Suppressor macrophage (primary cell): Measurements from ENCODE around the gene RIBC2.
"Not testable (repeated sequence)": the region's sequence is repeated elsewhere in the genome, so short reads cannot be mapped to it uniquely, and the experiment has no call there.

Experiments used
- DNase-seq, 4 experiments: peaks; one replicate each; pipeline ENCODE4 v3.0.0-alpha.2; 2020 to 2022

RIBC2 gene

DNA sequence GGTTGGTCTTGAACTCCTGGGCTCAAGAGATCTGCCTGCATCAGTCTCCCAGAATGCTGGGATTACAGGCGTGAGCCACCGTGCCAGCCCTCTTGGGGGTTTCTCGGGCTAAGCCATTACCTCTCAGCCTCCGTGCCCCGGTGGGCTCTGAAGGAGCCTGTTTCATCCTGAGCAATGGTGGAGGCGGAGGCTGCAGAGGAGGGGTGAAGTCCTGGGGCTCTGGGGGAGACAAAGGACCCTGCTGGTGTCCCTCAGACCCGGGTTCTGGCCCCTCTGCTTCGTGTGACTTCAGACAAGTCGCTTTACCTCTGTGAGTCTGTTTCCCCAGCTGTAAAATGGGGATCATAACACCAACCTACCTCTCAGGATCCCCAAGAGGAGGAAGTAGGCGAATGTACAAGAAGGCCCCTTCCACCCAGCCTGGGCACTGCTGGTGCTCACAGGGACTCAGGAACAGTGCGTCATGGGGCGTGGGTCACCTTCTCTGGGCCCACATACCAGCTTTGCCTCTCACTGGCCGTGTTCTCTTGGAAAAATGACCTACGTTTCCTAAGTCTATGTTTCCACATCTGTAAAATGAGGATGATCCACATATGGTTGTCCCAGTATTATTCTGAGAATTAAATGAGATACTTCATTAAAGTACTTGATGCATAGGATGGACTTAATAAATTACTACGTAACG is 36.8 kb downstream of the RIBC2 start:
- DNase-seq, result no peak

DNA sequence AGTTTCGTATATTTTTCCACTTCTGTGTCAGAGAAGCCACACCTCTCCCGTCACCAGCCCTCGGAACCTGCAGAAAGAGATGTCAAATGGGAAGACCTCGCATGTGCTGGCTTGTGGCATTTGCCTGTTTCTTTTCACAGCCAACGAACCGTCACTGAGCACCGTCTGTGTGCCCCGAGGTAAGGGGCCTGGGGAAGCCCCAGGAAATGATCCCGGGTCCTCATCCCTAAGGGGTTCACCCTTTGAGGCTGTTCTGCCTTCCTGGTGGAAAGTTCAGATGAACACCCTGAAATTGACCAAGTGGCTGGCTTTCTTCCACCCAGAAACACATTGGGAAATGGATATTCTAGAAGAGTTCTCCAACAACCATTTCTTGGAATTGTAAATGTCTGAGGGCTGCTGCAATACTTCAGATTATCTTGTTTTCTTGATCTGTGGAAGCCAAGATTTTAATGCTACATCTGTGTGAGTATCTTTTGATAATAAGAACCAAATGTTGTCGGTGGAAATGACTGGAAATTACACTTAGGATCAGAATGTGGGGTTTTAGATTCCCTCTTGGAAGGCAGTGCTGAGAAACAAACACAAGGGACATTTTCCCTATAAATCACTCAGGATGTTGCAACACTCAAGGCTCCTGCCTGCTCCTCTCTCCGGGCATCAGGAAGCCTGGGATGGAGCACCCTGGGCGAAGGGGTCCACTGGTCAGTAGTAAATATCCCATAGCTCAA is 37.6 kb downstream of the RIBC2 start:
- DNase-seq, result no peak

DNA sequence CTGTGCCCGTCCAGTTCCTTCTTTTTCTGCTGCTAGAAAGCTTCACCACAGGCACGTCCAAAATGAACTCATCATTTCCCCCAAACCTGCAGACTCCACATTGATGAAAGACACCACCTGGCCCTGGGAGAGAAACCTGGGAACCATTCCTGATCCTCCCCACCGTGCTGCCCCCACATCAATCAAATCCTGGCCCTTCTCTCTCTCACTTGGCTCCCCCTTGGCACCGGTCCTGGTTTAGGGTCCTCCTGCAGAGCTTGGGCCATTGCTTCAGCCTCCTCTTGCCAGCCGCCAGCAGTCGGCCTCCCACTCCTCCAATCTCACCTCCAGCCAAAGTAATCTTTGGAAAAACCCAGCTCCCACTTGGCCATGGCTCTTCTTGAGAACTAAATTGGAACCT is 38.5 kb downstream of the RIBC2 start:
- no peak for DNase-seq

DNA sequence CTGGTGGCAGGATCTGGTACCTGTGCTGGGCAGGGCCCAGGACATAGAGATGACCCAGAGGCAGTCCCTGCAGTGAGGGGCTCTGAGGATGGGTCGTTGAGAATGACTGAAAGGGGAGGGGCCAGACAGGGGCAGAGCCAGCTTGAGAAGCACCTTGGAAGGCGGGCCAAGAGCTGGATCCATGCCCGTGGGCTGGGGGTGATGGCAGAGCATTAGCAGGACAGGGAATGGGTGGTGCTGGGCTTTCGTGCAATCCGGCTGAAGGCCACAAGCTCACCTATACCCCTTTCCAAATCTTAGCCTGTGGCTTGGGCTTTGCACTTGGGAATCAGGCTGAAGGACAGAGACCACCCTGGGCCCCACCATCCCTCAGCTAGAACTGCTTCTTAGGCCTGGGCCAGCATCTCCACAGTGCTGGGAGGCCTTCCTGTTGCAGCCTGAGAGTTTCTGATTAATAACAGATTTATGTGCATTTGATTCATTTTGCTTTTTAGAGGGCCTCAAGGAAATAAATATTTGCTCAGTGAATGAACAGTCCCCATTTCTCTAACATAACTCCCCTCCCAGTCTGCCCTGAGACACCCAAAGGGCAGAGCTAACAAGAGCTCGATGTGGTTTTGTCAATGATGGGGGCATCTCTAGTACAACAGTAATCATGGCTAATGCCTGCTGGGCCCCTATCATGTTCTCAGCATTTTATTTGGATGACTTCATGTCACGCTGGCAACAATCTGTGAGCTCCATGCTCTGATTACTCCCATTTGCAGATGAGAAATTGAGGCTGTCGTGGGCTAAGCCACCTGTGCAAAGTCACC is 39.3 kb downstream of the RIBC2 start:
- DNase-seq, result no peak

DNA sequence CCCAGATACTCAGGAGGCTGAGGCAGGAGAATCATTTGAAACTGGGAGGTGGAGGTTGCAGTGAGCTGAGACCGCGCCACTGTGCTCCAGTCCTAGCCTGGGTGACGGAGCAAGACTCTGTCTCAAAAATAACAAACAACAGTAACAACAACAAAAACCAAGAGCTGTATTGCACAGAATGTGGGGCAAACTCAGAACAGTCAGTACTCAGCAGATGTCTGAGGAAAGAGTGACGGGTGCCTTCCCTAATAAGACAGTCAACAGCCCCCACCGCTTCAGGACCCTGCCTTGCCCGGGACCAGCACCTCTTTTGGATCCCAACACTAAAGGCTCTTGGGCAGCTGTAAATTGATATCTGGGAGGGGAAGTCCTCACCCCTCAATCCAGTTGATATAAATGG is 40.3 kb downstream of the RIBC2 start:
- no peak for DNase-seq

DNA sequence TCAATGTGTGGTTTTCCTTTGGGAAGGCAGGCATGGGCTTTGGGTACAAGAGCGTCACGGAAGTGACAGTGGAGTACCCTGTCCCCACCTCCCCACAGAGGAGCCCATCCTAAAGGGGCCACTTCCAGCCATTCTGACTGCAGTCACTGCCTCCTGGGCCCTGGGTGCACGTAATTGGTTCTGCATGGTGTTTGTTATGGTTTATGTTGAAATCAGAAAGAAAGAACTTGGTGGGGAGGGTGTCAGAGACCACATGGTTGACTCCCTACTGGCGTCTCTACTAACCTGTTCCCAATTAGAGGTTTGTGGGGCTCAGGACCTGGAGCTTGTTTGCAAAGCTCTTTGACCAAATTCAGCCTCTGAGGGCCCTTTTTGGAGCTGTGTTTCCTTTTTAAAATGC is 40.8 kb downstream of the RIBC2 start:
- DNase-seq, result no peak

DNA sequence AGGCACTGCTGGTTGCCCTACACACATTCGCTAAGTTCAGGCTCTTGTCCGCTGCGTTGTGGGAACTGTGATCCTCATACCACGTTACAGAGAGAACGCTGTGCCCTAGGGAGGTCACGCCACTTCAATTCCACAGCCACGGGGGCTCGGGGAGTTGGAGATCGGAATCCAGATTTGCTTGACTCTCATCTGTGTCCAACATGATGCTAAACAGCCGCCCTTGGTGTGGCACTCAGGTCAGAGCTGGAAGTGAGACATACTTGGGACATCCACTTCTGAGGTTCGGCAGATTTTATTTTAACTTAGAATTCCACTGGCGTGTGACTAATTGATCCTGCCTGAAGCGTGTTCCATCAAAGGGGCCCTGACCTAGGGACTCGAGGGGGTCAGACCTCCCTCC is 41.7 kb downstream of the RIBC2 start:
- no peak for DNase-seq

DNA sequence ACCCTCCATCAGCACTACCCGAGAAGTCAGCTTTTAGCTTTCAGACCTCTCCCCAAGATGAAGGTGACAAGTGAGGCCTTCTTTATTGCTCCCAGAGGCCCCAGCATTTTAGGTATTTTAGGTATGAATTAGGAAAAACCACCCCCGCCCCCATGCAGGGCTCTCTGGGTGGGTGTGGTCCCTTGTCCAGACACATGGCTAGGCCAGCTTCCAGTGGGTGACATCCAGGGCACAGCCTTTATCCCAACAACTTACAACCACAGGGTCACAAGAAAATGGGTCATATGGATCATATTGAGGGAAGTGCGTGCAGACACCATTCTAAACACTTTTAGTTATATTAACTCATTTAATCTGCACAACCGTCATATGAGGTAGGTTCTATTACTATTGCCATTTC is 42.1 kb downstream of the RIBC2 start:
- DNase-seq, result no peak

DNA sequence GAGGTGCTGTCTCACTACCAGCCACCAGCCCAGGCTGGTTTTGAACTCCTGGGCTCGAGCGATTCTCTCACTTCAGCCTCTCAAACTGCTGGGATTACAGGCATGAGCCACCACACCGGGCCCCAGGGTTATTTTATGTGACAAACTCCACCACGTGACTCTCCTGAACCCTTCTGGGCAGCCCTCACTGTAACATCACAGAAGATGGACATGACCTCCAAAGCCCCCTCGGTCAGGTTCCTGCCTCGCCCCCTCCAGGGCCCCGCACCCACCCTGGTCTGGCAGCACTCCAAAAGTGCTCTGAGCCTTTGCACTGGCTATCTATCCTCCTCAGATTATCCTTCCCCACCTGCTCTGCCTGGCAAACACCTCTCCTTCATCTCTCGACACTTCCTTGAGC is 43.3 kb downstream of the RIBC2 start:
- no peak for DNase-seq

DNA sequence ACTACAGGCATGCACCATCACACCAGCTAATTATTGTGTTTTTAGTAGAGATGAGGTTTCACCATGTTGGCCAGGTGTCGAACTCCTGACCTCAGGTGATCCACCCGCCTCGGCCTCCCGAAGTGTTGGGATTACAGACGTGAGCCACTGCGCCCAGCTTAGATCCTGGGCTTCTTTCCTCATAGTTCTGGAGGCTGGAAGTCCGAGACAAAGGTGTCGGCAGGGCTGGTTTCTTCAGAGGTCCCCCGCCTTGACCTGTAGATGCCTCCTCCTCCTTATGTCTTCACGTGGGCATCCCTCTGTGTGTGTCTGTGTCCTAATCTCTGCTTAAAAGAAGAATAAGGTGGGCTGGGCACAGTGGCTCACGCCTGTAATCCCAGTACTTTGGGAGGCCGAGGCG is 45.0 kb downstream of the RIBC2 start:
- DNase-seq, result no peak

DNA sequence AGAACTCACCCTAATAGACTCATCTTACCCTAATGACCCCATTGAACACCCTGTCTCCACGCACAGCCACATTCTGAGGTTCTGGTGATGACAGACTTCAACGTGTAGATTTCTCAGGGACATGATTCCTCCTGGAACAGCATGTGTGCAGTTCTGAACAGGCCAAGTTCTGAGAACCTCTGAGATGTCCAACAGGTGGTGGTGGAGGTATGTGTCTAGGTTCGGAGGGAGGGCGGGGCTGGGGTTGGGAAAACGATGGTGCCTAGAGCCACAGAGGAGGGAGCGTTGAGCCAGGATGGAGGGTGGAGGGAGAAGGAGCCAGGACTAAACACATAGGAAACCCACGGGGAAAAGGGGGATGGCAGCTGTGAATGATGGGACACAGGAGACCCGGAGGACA is 45.7 kb downstream of the RIBC2 start:
- no peak for DNase-seq

DNA sequence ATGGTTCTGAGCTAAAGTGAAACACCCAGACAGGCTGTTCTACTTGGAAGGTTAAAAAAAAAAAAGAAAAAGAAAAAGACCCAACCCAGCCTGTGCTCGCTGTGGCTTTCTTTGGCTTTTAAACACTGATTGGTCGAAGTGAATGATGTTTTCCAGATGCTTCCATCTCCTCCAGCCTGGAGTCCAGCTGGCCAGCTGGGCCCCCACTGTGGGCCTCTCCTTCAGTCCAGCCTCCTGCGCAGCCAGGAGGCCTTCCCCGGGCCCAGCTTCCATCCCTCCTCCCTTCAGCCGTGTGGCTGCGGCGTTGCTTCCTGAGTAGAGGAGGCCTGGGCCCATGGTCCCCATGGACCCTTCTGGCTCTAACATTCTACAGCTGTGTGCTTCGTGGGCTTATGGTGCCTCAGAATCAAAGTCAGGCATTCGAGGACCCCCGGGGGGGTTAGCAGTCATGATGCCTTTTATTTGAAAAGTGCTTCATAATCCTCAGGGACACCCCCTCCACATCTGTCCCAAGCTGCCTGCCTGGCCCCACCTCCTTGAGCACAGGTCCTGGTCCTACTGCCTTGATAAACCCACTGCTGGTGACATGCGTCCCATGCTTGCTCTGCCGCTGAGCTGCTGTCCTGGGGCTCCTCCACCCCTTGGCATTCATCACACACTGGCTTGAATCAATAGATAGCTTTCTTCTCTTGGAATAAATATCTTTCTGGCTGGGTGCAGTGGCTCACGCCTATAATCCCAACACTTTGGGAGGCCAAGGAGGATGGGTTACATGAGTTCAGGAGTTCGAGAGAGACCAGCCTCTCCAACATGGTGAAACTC is 47.0 kb downstream of the RIBC2 start:
- no peak for DNase-seq

DNA sequence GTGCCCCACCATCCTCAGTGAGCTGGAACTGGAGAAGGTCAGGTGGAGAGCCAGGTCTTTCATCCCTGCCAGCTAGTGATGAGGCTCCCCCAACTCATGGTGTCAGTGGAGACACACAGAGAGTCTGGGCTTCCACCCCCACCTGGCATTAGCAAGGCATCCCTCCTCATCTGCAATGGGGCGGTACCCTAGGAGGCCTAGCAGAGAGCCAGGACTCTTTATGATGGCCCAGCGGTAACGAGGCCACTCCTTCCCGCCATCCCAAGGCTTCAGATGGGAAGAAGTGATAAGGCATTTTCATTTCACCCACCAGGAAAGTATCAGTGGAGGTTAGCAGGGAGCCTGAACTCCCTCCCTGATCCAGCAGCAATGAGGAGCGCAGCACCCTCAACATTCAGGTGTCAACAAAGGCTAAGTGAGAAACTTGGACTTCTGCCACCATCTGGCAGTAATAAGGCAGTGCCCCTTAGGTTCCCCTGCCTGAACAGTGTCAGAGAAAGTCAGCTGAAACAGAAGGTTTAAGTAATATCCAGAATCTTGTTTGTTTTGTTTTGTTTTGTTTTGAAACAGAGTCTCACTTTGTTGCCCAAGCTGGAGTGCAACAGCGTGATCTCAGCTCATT is 48.7 kb downstream of the RIBC2 start:
- peak in 2 of 4 experiments; percentile 19 to 24 for DNase-seq

DNA sequence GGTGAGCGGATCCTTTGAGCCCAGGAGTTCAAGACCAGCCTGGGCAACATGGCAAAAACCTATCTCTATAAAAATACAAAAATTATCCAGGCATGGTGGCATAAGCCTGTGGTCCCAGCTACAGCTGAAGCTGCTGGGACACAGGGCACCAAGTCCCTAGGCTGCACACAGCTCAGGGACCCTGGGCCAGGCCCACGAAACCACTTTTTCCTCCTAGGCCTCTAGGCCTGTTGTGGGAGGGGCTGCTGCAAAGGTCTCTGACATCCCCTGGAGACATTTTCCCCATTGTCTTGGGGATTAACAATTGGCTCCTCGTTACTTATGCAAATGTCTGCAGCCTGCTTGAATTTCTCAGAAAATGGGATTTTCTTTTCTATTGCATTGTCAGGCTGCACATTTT is 50.2 kb downstream of the RIBC2 start:
- DNase-seq, result not testable (repeated sequence)

DNA sequence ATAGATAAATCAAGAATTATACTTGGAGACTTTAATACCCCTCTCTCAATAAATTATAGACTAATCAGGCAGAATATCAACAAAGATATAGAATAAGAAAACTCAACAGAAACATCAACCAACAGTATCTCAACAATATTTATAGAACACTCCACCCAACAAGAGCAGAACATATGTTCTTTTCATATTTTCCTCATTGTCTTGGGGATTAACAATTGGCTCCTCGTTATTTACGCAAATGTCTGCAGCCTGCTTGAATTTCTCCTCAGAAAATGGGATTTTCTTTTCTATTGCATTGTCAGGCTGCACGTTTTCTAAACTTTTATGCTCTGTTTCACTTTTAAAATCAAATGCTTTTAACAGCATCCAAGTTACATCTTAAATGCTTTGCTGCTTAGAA is 52.1 kb downstream of the RIBC2 start:
- no peak for DNase-seq

DNA sequence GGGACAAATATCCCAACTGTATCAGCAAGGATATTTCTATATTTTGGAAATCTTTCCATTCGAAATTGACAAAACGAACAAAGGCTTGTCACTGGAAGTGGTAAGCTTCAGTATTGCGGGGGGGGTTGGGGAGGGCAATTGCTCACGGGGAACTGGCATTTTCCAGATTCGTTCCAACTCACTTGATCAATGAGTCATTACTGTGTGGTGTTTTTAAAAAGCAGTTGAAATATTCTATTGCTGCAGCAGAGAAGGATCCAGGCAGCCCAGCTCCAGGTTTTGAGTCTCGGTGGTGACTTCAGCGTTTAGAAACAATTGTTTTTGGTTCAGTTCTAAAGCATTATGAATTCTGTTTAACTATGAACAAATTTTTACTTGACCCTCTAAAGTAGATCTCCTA is 55.4 kb downstream of the RIBC2 start:
- DNase-seq, result no peak

DNA sequence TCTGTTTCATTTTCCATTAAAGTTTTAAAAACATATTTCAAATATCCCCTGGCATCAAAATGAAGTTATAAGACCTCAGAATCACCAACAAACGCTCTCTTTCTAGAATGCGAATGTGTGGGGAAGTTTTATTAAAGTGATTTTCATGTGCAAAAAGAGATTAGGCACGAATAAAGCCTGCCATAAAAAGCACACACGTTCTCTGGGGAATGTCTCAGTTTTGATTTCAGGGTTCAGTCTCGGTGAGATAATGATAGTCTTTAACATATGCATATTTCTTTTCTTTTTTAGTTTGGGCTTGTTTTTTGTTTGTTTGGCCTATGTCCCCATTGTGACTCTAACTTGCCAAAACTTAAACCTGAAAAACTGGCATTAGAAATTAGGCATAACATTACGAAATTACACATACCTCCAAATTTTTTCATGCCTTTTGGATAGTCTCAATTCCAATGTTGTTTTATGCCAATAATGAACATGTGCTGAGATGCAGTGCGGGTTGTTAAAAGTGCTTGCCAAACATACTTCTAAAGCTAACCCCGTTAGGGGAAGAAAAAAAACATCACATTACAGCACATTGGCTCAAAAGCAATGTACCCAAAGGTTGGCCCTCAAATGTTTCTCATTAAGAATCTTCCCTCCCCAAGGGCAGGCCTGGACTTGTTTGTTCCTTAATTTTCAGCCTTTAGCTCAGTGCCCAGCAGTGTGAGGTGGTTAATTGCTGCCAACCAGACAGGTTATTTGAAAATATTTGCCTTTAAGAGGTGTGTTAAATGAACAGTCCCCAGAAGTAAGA is 56.0 kb downstream of the RIBC2 start:
- DNase-seq, result no peak

DNA sequence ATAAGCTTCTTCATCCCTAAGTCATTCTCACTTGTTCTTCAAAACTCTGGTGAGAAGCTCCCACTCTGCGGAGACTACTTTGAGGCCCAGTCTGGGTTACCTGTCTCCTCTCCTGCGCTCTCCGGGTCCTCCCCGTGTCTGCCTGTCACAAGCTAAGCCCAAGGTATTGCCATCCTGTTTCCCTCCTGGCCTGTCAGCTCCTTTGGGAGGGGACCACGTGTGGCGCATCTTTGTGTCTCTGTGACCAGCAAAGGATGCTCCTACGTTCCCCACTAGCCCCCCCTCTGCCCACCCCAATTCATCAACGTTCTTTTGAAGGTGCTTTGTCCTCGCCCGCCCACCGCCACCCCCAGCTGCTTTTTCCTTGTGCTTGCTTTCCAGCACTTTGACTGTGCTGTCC is 57.4 kb downstream of the RIBC2 start:
- no peak for DNase-seq

DNA sequence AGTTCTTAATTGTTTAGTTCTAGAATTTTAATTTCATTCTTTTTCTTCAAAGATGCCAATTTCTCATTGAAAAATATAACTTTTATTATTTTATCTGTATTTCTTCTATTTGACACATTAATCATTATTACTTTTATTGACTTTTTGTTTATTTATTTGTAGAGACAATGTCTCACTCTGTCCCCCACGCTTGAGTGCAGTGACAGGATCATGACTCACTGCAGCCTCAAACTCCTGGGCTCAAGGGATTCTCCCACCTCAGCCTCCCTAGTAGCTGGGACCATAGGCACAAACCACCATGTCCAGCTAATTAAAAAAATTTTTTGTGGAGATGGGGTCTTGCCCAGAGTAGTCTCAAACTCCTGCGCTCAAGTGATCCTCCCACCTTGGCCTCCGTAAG is 58.9 kb downstream of the RIBC2 start:
- DNase-seq, result no peak

DNA sequence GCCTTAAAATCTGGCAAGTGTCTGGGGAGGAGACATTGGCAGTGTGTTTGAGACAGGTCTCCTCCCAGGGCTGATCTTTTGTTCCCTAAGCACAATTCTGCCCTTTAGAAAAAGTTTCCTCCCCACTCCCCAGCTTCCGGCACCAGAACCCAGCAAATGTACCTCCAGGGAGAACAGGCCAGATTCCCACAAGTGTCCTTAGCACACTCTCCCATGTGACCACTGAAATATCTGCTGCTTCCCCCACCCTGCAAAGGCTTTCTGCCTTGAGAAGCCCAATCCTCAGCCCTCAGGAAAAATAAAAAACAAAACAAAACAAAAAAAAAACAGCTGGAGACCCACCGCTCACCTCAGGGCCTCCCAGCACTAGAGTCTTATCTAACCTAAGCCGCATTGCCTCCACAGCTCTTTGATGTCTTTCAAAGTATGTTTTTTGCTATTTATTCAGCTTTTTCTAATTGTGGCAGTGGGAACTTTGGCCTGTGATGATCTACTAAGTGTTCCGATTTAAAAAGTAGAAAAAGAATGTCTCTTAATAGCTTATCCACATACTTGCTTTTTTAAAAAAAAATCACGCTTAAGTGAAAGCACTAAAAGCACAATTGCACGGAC is 60.2 kb downstream of the RIBC2 start:
- no peak for DNase-seq
